Colonic mucosa (tissue), 4 donors: ENCODE measurements around the gene KCTD11. TPM values are rescaled to one million over a fixed set of nuclear protein-coding genes. Genes with fewer than 3 reads are reported as not detected.

Experiments used
- DNase-seq: peaks from one replicate; pipeline ENCODE4 v3.0.0-alpha.2; 2020
- H3K27ac ChIP-seq: fragments of 200-600 bp; one replicate; pipeline ENCODE4 v1.8.0; 2021
- H3K27me3 ChIP-seq: fragments of 200-600 bp; one replicate; pipeline ENCODE4 v1.8.0; 2021
- H3K36me3 ChIP-seq: fragments of 200-600 bp; one replicate; pipeline ENCODE4 v1.8.0; 2021
- H3K4me1 ChIP-seq: fragments of 200-600 bp; one replicate; pipeline ENCODE4 v1.8.0; 2021; ENCODE audit warnings: mild to moderate bottlenecking
- H3K4me3 ChIP-seq: fragments of 200-600 bp; one replicate; pipeline ENCODE4 v1.8.0; 2021
- H3K9ac ChIP-seq, 2 donors: one replicate each; pipeline ENCODE4 v1.7.0; 2013; ENCODE audit warnings: control low read depth in 2 of 2, low read depth in 2 of 2, low read length in 2 of 2
- H3K9me3 ChIP-seq: fragments of 200-600 bp; one replicate; pipeline ENCODE4 v1.8.0; 2021
- CTCF ChIP-seq: fragments of 200-600 bp; IDR thresholded peaks from one replicate; pipeline ENCODE4 v1.8.0; 2022; ENCODE audit warnings: antibody characterized with exemption, mild to moderate bottlenecking
- intact Hi-C: fragments of 100-400 bp; cut with DNase I; formaldehyde crosslinking; loops from one replicate; pipeline ENCODE4 v1.14.1; 2022
- total RNA-seq, 2 donors: library from RNA; stranded (reverse); fragmentation: NEBNext Ultra II Directional in 1 of 2; extraction: Animal tissue kit (Norgen Biotek cat#: 25700) in 1 of 2; gene quantifications; one replicate each; pipeline ENCODE4 v1.2.1, GENCODE V29; 2021
- donor health status: healthy.
- donor health status: DM: no; HTN: no; CAD: no.
- donor health status: DM: no; HTN: no; CAD: no.

The KCTD11 gene
- total RNA-seq, 2 donors from 2014 or later: 5.6 to 12.6 TPM

GRCh38 chr17:7393613-7394451 lies 41.9 kb downstream of the KCTD11 start:
- Histone ChIP-seq H3K36me3 (peaks cover 6% of the 10 kb centered on the region), H3K4me1 (no peaks in the 10 kb centered on the region)

DNA sequence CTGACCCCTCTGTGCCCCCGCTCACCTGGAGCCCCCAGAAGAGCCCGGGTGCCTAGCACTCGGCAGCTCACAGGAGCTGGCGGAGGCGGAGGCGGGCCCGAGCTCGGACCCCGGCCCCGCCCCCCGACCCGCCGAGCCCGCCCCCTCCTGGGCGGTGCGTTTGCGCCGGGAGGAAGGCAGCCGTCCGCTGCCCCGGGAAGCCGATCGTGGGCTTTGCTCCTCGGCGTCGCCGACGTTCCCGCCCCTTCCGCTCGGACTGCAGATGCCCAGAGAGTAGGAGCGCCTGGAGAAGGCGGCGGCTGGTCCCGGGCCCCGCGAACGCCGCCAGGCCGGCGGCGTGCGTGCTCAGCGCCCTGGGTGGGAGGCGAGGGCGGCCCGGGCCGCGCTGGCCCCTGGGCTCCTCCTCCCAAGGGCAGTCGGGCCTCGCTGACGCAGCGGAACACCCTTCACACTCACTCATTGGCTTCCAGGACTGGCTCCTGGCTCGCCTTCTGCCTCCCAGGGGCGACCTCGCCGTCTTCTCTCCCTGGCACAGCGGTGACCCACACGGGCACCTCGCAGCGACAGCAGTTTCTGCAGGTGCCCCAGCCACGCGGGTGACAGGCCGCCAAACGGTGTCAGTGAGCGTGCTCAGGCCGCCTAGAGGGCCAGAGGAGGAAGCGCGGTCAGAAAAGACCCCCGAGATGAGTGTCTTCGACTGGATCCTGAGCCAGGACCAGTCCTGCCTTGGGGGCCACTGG lies 42.7 kb downstream of the KCTD11 start, which contains the start of gene PLSCR3:
TSS of gene PLSCR3 (minus strand) at position 74 of the 740 bp plus-strand sequence. CDS start 415 bp downstream, outside the sequence.
- no peaks in the 10 kb centered on the region for H3K36me3 ChIP-seq
- peak within 1 kb of the TSS; percentile 60 for H3K4me3 ChIP-seq
- intact Hi-C loops: no loop called here
- H3K9me3 ChIP-seq: no peaks in the 10 kb centered on the region
- no peaks in the 10 kb centered on the region for H3K4me1 ChIP-seq
- H3K9ac ChIP-seq: peak within 1 kb of the TSS; percentile 73 to 77
- no peak for TF ChIP-seq CTCF
- H3K27me3 ChIP-seq: no peaks in the 10 kb centered on the region
- DNase-seq: peak; percentile 90
- peak within 1 kb of the TSS; percentile 97 for H3K27ac ChIP-seq

More at GRCh38 chr17:7393613-7394451, 41.9 kb downstream of the KCTD11 start:
- H3K27me3 ChIP-seq: no peaks in the 10 kb centered on the region
- no peak for TF ChIP-seq CTCF
- intact Hi-C loops: no loop called here
- H3K4me3 ChIP-seq: peak overlapping the region; percentile 60
- DNase-seq: peak; percentile 43
- peak overlapping the region; percentile 97 for H3K27ac ChIP-seq
- H3K9ac ChIP-seq: peak overlapping the region; percentile 73 to 77
- H3K9me3 ChIP-seq: no peaks in the 10 kb centered on the region

- TF ChIP-seq CTCF: no peak
- no peaks in the 10 kb centered on the region for H3K36me3 ChIP-seq
- no peaks in the 10 kb centered on the region for H3K27me3 ChIP-seq
- H3K4me3 ChIP-seq: no peak overlapping the region
- no peak overlapping the region for H3K9ac ChIP-seq
- H3K27ac ChIP-seq: no peak overlapping the region
- intact Hi-C loops: no loop called here
- no peak for DNase-seq
- no peaks in the 10 kb centered on the region for H3K9me3 ChIP-seq
- no peaks in the 10 kb centered on the region for H3K4me1 ChIP-seq
These were observed 44.2 kb downstream of the KCTD11 start for GRCh38 chr17:7396147-7396546.

DNA sequence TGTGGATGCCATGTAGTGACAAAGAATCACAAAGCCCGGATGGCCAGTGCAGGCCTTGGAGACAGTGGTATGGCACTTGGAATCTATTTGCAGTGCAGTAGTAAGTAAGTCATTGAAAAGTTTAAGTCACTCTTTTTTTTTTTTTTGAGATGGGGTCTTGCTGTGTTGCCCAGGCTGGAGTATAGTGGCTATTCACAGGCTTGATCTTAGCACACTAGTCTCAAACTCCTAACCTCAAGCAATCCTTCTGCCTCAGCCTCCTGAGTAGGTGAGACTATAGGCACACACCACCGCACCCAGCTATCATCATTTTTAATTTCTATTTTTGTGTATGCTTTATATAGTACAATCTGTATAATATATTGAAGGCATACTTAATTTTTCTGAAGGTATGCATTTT lies 46.6 kb downstream of the KCTD11 start:
- H3K4me1 ChIP-seq: peaks cover 5% of the 10 kb centered on the region
- no peaks in the 10 kb centered on the region for H3K9me3 ChIP-seq
- no peaks in the 10 kb centered on the region for H3K36me3 ChIP-seq
- no peak overlapping the region for H3K9ac ChIP-seq
- H3K4me3 ChIP-seq: no peak overlapping the region
- DNase-seq: no peak
- intact Hi-C loops: no loop called here
- no peak for TF ChIP-seq CTCF
- no peak overlapping the region for H3K27ac ChIP-seq
- H3K27me3 ChIP-seq: no peaks in the 10 kb centered on the region

DNA sequence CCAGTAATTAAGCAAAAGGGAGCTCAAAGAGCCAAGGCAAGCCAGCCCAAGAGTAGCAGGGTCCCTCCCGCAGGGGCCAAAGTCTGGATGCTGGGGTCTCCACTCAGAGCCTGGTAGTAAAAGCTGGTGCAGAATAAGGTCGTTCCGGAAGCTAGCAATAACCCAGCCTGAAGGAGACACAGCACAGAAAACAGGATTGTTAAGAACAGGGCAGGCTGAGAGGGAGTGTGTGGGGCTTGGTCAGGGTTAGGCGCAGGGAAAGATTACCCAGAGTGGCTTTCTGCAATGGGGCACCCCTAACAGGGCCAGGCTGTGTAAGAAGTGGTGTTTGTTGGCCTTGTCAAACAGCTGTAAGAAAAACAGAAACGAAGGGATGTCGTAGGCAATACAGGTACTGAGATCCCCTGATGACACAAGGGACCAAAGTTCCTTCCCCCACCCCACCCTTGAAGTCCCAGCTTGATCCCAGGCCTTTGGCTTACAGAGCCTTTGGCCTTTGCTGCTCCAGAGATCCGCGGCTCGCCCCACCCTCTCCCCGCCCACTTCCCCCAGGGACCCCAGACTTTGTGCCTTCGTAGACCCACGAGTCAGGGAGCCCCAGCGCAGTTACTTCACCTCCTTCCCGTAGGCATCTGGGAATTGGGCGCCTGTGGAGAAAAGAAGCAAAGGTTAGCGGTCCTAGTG lies 51.2 kb downstream of the KCTD11 start:
- DNase-seq: peak; percentile 80
- intact Hi-C loops: no loop called here

More for the DNA sequence above, 51.2 kb downstream of the KCTD11 start:
- Histone ChIP-seq H3K9ac (peak overlapping the region; percentile 79 to 87), H3K27ac (peak overlapping the region; percentile 83), H3K4me3 (peak overlapping the region; percentile 44), H3K36me3 (no peaks in the 10 kb centered on the region), H3K4me1 (peaks cover 5% of the 10 kb centered on the region), H3K9me3 (no peaks in the 10 kb centered on the region), H3K27me3 (peaks cover 8% of the 10 kb centered on the region)
- no peak for TF ChIP-seq CTCF
